ENCODE results near the gene PCDHB8. TPM values are rescaled to one million over a fixed set of nuclear protein-coding genes. Genes with fewer than 3 reads are reported as not detected.
A peak's percentile ranks its signal among the peaks of the same experiment; 100 is the strongest.
"Not testable (repeated sequence)": the region's sequence is repeated elsewhere in the genome, so short reads cannot be mapped to it uniquely, and the experiment has no call there.

Gene PCDHB8
- total RNA-seq, 2 donors from 2014 or later: not detected

DNA sequence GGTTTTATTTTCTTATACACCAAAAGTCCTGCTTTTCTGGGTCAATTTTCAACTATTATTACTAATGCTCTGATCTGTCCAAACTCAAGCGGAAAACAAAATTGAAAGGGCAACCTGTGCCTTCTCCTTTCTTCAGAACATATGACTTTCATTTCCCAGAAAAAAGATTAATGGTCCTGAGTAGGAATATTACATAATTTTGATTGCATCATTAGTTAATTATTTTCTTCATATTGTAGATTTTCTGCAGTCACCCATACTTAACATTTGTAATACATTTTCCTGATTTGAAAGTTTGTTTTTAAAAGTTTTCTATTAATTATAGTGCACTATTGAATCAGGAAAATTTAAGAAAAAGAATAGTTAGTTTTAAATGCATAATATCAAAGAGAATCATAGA lies 1.7 kb upstream of the PCDHB8 start:
- peaks cover 11 to 24% of the 10 kb centered on the region in 2 donors for H3K36me3 Mint-ChIP-seq
- DNase-seq (ENCODE audit: low spot score in 2 of 2) (no peak), ATAC-seq (no peak)
- H3K27ac Mint-ChIP-seq: no peak overlapping the region
- peaks cover 13 to 17% of the 10 kb centered on the region in 2 donors for H3K9me3 Mint-ChIP-seq

DNA sequence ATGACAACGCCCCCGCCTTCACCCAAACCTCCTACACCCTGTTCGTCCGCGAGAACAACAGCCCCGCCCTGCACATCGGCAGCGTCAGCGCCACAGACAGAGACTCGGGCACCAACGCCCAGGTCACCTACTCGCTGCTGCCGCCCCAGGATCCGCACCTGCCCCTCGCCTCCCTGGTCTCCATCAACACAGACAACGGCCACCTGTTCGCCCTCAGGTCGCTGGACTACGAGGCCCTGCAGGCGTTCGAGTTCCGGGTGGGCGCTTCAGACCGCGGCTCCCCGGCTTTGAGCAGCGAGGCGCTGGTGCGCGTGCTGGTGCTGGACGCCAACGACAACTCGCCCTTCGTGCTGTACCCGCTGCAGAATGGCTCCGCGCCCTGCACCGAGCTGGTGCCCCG lies 1.8 kb downstream of the PCDHB8 start:
- ATAC-seq; H3K27ac Mint-ChIP-seq; DNase-seq (ENCODE audit: low spot score in 2 of 2): not testable (repeated sequence)
- peaks cover 23 to 25% of the 10 kb centered on the region in 2 donors for H3K36me3 Mint-ChIP-seq
- H3K9me3 Mint-ChIP-seq: peaks cover 14 to 22% of the 10 kb centered on the region in 2 donors

DNA sequence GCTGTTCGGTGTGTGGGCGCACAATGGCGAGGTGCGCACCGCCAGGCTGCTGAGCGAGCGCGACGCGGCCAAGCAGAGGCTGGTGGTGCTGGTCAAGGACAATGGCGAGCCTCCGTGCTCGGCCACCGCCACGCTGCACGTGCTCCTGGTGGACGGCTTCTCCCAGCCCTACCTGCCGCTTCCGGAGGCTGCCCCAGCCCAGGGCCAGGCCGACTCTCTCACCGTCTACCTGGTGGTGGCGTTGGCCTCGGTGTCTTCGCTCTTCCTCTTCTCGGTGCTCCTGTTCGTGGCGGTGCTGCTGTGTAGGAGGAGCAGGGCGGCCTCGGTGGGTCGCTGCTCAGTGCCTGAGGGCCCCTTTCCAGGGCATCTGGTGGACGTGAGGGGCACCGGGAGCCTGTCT lies 2.3 kb downstream of the PCDHB8 start:
- not testable (repeated sequence) for ATAC-seq; DNase-seq (ENCODE audit: low spot score in 2 of 2); H3K27ac Mint-ChIP-seq
- Mint-ChIP-seq H3K9me3 (peaks cover 17 to 27% of the 10 kb centered on the region in 2 donors), H3K36me3 (peaks cover 28 to 30% of the 10 kb centered on the region in 2 donors)

DNA sequence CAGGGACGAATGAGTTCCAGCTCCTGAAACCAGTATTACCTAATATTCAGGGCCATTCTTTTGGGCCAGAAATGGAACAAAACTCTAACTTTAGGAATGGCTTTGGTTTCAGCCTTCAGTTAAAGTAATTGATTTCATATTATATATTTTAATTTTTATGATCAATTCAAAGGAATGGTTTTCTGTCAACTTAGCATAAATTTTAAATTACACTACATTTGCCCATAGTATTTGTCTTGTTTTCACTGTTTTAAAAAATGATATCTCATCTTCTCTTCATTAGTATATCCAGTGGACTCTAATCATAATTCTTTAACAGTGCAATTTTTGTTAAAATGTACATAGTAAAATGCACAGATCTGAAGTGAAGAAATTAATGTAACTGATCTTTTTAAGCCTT lies 2.7 kb downstream of the PCDHB8 start:
- peaks cover 29 to 34% of the 10 kb centered on the region in 2 donors for H3K36me3 Mint-ChIP-seq
- ATAC-seq (no peak), DNase-seq (ENCODE audit: low spot score in 2 of 2) (no peak)
- H3K9me3 Mint-ChIP-seq: peaks cover 17 to 31% of the 10 kb centered on the region in 2 donors
- no peak overlapping the region for H3K27ac Mint-ChIP-seq

DNA sequence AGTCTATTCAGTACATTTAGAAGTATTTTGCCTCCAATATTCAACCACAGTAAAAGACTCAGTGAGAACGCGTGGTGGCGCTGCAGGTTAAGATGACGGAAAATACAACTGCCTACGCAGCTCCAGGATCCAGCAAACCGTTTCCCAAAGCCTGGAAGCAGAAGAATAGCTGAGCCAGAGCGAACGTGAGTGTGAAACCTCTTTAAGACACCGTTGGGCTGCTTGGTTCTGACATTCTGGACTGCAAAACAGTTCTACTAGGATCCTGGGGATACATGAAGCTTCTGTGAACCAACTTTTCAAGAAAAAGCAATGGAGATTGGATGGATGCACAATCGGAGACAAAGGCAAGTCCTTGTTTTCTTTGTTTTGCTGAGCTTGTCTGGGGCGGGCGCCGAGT lies 4.7 kb downstream of the PCDHB8 start, which contains the start of gene PCDHB16:
TSS of gene PCDHB16 (plus strand) at position 140 of the 400 bp plus-strand sequence. CDS start at position 313, 173 bp downstream.
- peaks cover 36 to 43% of the 10 kb centered on the region in 2 donors for H3K36me3 Mint-ChIP-seq
- DNase-seq (ENCODE audit: low spot score in 2 of 2) (no peak), ATAC-seq (no peak)
- peaks cover 22 to 36% of the 10 kb centered on the region in 2 donors for H3K9me3 Mint-ChIP-seq
- H3K27ac Mint-ChIP-seq: no peak within 1 kb of the TSS

DNA sequence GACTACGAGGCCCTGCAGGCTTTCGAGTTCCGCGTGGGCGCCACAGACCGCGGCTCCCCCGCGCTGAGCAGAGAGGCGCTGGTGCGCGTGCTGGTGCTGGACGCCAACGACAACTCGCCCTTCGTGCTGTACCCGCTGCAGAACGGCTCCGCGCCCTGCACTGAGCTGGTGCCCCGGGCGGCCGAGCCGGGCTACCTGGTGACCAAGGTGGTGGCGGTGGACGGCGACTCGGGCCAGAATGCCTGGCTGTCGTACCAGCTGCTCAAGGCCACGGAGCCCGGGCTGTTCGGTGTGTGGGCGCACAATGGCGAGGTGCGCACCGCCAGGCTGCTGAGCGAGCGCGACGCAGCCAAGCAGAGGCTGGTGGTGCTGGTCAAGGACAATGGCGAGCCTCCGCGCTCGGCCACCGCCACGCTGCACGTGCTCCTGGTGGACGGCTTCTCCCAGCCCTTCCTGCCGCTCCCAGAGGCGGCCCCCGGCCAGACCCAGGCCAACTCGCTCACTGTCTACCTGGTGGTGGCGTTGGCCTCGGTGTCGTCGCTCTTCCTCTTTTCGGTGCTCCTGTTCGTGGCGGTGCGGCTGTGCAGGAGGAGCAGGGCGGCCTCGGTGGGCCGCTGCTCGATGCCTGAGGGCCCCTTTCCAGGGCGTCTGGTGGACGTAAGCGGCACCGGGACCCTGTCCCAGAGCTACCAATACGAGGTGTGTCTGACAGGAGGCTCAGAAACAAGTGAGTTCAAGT lies 6.7 kb downstream of the PCDHB8 start:
- not testable (repeated sequence) for H3K27ac Mint-ChIP-seq; ATAC-seq; DNase-seq (ENCODE audit: low spot score in 2 of 2)
- Mint-ChIP-seq H3K9me3 (peaks cover 25 to 41% of the 10 kb centered on the region in 2 donors), H3K36me3 (peaks cover 43 to 55% of the 10 kb centered on the region in 2 donors)

DNA sequence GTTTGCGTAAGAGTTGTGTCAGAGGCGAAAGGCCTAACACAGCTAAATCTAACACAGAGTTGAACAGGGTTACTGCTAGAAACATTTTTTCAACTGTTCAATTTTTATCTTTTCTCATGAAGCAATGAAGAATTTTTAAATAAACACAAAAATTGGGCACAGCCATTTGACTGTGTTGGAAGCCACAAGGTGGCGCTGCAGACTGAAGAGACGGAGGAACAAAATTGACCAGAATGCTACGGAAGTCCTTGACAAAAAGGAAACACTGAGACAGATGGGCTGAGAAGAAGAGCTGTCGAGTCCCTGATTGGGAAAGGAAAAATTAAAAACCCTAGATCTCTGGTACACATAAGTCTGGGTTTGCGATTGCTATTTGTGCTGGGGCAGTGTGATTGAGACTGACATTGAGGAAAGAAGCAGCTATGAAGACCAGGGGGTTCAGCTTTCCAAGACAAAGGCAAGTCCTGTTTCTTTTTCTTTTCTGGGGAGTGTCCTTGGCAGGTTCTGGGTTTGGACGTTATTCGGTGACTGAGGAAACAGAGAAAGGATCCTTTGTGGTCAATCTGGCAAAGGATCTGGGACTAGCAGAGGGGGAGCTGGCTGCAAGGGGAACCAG lies 9.4 kb downstream of the PCDHB8 start, which contains the start of gene PCDHB9:
TSS of gene PCDHB9 (plus strand) at position 265 of the 616 bp plus-strand sequence. CDS start at position 423, 158 bp downstream.
- peak in 1 of 2 donors; percentile 23 for DNase-seq (ENCODE audit: low spot score in 2 of 2)
- ATAC-seq: no peak
- Mint-ChIP-seq H3K36me3 (peaks cover 44 to 56% of the 10 kb centered on the region in 2 donors), H3K27ac (no peak within 1 kb of the TSS), H3K9me3 (peaks cover 26 to 35% of the 10 kb centered on the region in 2 donors)

DNA sequence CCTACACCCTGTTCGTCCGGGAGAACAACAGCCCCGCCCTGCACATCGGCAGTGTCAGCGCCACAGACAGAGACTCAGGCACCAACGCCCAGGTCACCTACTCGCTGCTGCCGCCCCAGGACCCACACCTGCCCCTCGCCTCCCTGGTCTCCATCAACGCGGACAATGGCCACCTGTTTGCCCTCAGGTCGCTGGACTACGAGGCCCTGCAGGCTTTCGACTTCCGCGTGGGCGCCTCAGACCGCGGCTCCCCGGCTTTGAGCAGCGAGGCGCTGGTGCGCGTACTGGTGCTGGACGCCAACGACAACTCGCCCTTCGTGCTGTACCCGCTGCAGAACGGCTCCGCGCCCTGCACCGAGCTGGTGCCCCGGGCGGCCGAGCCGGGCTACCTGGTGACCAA lies 11.1 kb downstream of the PCDHB8 start:
- DNase-seq (ENCODE audit: low spot score in 2 of 2): not testable (repeated sequence)
- Mint-ChIP-seq H3K36me3 (peaks cover 44 to 56% of the 10 kb centered on the region in 2 donors), H3K9me3 (peaks cover 25 to 33% of the 10 kb centered on the region in 2 donors)

DNA sequence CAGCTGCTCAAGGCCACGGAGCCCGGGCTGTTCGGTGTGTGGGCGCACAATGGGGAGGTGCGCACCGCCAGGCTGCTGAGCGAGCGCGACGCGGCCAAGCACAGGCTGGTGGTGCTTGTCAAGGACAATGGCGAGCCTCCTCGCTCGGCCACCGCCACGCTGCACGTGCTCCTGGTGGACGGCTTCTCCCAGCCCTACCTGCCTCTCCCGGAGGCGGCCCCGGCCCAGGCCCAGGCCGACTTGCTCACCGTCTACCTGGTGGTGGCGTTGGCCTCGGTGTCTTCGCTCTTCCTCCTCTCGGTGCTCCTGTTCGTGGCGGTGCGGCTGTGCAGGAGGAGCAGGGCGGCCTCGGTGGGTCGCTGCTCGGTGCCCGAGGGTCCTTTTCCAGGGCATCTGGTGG lies 11.5 kb downstream of the PCDHB8 start:
- ATAC-seq; DNase-seq (ENCODE audit: low spot score in 2 of 2); H3K27ac Mint-ChIP-seq: not testable (repeated sequence)
- Mint-ChIP-seq H3K9me3 (peaks cover 25 to 33% of the 10 kb centered on the region in 2 donors), H3K36me3 (peaks cover 45 to 57% of the 10 kb centered on the region in 2 donors)

More for the DNA sequence above, 11.1 kb downstream of the PCDHB8 start:
- not testable (repeated sequence) for H3K27ac Mint-ChIP-seq, ATAC-seq

DNA sequence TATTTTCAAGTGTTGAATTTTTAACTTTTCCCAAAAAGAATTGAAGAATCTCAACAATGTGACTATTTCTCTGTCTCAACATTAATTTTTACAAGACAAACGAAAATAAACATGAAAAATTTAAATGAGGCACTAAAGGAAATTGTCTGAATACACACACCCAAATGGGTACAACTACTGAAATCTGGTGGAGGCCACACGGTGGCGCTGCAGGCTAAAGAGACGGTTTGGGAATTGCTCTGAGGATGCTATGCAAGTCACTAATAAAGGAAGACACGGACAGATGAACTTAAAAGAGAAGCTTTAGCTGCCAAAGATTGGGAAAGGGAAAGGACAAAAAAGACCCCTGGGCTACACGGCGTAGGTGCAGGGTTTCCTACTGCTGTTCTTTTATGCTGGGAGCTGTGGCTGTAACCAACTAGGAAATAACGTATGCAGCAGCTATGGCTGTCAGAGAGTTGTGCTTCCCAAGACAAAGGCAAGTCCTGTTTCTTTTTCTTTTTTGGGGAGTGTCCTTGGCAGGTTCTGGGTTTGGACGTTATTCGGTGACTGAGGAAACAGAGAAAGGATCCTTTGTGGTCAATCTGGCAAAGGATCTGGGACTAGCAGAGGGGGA lies 14.6 kb downstream of the PCDHB8 start, which contains the start of gene PCDHB10:
TSS of gene PCDHB10 (plus strand) at position 244 of the 616 bp plus-strand sequence. CDS start at position 444, 200 bp downstream.
- DNase-seq (ENCODE audit: low spot score in 2 of 2): peak in 1 of 2 donors; percentile 32
- peaks cover 41 to 56% of the 10 kb centered on the region in 2 donors for H3K36me3 Mint-ChIP-seq
- no peak within 1 kb of the TSS for H3K27ac Mint-ChIP-seq
- ATAC-seq: no peak
- peaks cover 22 to 33% of the 10 kb centered on the region in 2 donors for H3K9me3 Mint-ChIP-seq

DNA sequence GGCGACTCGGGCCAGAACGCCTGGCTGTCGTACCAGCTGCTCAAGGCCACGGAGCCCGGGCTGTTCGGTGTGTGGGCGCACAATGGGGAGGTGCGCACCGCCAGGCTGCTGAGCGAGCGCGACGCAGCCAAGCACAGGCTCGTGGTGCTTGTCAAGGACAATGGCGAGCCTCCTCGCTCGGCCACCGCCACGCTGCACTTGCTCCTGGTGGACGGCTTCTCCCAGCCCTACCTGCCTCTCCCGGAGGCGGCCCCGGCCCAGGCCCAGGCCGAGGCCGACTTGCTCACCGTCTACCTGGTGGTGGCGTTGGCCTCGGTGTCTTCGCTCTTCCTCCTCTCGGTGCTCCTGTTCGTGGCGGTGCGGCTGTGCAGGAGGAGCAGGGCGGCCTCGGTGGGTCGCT lies 16.7 kb downstream of the PCDHB8 start:
- not testable (repeated sequence) for H3K27ac Mint-ChIP-seq; ATAC-seq; DNase-seq (ENCODE audit: low spot score in 2 of 2)
- H3K9me3 Mint-ChIP-seq: peaks cover 25 to 45% of the 10 kb centered on the region in 2 donors
- H3K36me3 Mint-ChIP-seq: peaks cover 46 to 49% of the 10 kb centered on the region in 2 donors

DNA sequence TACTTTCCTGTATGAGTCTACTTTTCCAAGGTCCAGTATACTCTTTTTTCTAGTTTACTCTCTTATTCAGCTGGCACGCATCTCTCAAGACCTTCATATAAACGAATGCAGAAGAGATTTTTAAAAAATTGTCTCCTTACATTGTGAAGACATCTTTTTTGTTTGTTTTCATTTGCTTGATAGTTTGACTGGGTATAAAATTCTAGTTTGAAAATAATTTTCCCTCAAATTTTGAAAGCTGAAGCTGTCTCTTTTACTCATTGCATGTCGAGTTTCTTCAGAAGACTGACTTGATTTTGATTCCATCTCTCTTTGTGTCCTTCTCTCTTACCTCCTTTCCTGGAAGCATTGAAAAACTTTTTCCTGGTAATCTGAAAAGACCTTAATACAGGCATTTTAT lies 18.8 kb downstream of the PCDHB8 start:
- ATAC-seq: no peak

DNA sequence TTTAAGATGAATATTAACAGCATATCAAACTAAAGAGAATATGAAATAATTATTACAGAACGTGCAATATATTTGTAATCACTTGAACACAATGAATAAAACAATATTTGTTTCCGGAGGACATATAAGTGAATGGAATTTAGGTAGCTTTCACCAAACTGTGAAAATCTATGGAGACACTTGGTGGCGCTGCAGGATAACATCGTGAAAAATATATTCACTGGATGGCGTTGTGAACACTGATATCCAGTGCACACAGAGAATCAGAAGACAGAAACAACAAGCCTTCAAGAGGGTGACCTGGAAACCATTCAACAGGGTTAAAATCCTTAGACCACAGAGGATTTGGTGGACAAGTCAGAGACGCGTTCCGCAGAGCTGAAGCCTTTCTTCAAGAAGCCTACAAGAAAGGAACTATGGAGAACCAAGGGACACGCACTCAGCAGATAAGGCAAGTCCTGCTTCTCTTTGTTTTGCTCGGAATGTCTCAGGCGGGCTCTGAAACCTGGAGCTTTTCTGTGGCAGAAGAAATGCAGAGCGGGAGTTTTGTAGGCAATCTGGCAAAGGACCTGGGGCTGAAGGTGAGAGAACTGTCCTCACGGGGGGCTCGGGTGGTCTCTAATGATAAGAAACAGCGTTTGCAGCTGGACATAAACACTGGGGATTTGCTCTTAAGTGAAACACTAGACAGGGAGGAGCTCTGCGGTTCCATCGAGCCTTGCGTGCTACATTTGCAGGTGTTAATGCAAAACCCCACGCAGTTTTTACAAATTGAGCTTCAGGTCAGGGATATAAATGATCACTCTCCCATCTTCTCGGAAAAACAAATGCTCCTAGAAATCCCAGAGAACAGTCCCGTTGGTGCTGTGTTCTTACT lies 22.0 kb downstream of the PCDHB8 start, which contains the start of gene PCDHB11:
TSS of gene PCDHB11 (plus strand) at position 269 of the 877 bp plus-strand sequence. CDS start at position 417, 148 bp downstream.
- Mint-ChIP-seq H3K9me3 (peaks cover 22 to 32% of the 10 kb centered on the region in 2 donors), H3K36me3 (peaks cover 36 to 42% of the 10 kb centered on the region in 2 donors), H3K27ac (no peak within 1 kb of the TSS)
- DNase-seq (ENCODE audit: low spot score in 2 of 2) (no peak), ATAC-seq (no peak)

More for the DNA sequence above, 18.8 kb downstream of the PCDHB8 start:
- H3K9me3 Mint-ChIP-seq: peaks cover 35 to 47% of the 10 kb centered on the region in 2 donors
- H3K36me3 Mint-ChIP-seq: peaks cover 57 to 64% of the 10 kb centered on the region in 2 donors
- no peak overlapping the region for H3K27ac Mint-ChIP-seq
- DNase-seq (ENCODE audit: low spot score in 2 of 2): no peak

DNA sequence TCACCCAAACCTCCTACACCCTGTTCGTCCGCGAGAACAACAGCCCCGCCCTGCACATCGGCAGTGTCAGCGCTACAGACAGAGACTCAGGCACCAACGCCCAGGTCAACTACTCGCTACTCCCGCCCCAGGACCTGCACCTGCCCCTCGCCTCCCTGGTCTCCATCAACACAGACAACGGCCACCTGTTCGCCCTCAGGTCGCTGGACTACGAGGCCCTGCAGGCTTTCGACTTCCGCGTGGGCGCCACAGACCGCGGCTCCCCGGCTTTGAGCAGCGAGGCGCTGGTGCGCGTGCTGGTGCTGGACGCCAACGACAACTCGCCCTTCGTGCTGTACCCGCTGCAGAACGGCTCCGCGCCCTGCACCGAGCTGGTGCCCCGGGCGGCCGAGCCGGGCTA lies 23.5 kb downstream of the PCDHB8 start:
- H3K27ac Mint-ChIP-seq; DNase-seq (ENCODE audit: low spot score in 2 of 2); ATAC-seq: not testable (repeated sequence)
- Mint-ChIP-seq H3K9me3 (peaks cover 22 to 27% of the 10 kb centered on the region in 2 donors), H3K36me3 (peaks cover 27 to 39% of the 10 kb centered on the region in 2 donors)

DNA sequence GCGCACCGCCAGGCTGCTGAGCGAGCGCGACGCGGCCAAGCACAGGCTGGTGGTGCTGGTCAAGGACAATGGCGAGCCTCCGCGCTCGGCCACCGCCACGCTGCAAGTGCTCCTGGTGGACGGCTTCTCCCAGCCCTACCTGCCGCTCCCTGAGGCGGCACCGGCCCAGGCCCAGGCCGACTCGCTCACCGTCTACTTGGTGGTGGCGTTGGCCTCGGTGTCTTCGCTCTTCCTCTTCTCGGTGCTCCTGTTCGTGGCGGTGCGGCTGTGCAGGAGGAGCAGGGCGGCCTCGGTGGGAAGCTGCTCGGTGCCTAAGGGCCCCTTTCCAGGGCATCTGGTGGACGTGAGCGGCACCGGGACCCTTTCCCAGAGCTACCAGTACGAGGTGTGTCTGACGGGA lies 24.1 kb downstream of the PCDHB8 start:
- Mint-ChIP-seq H3K27ac (peak overlapping the region in 1 of 2 donors; percentile 50), H3K36me3 (peaks cover 21 to 35% of the 10 kb centered on the region in 2 donors), H3K9me3 (peaks cover 18 to 22% of the 10 kb centered on the region in 2 donors)
- not testable (repeated sequence) for DNase-seq (ENCODE audit: low spot score in 2 of 2); ATAC-seq
